Mucosa of stomach (tissue), 1 donor: ENCODE measurements around the gene FAM53A.

Experiments used
- H3K27me3 ChIP-seq: one replicate; pipeline ENCODE4 v1.7.0; 2013; ENCODE audit warnings: mild to moderate bottlenecking, low read length; ENCODE audit not compliant: control insufficient read depth, insufficient read depth
- H3K36me3 ChIP-seq: one replicate; pipeline ENCODE4 v1.7.0; 2013; ENCODE audit warnings: low read length; ENCODE audit not compliant: control insufficient read depth, insufficient read depth
- H3K4me1 ChIP-seq: one replicate; pipeline ENCODE4 v1.7.0; 2013; ENCODE audit warnings: mild to moderate bottlenecking, low read length; ENCODE audit not compliant: control insufficient read depth, insufficient read depth
- H3K4me3 ChIP-seq: one replicate; pipeline ENCODE4 v1.7.0; 2013; ENCODE audit warnings: low read length
- H3K9ac ChIP-seq: one replicate; pipeline ENCODE4 v1.7.0; 2013; ENCODE audit warnings: mild to moderate bottlenecking, low read length, moderate library complexity
- H3K9me3 ChIP-seq: one replicate; pipeline ENCODE4 v1.7.0; 2013; ENCODE audit warnings: mild to moderate bottlenecking, low read length, moderate library complexity; ENCODE audit not compliant: control insufficient read depth
- donor health status: Pancreatic carcinoma.

Gene FAM53A

DNA sequence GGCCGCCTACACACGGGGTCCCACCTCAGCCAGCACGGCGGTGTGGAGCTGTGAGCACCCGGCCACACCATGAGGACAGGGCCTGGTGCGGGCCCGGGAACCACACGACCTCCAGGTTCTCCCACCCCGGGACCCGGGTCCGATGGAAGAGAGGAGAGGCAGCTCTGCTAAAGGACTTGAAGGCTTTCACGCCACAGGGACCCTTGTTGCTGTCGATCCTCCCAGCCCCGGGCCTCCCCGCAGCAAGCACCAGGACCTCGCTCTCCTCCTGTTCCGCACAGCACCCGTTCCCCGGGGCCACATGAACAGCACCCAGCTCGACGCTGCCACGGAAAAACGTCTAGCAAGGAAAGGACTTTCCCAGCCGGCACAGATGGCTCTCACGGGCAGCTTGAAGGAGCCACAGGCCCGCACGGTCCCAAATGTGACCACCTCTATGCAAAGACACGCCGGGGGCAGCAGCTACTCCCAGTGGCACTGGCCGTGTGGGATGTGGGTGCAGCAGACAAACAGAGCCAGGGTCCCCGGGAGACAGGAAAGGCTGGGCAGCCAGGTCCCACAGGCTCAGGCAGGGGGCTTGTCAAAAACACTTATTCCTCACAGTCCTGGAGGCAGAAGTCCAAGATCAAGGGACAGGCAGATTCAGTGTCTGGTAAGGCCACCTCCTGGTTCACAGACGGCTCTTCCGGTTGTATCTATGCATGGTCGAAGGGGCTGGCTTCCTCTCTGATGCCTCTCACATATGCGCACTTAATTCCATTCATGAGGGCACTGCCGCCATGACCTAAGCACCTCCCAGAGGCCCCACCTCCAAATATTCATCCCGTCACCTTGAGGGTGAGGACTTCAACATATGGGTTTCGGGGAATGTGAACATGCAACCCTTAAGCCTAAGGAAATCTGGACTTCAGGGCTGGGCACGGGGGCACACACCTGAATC lies 24.7 kb downstream of the FAM53A start:
- no peak overlapping the region for H3K9ac ChIP-seq
- H3K4me3 ChIP-seq: no peak overlapping the region
- no peaks in the 10 kb centered on the region for H3K9me3 ChIP-seq

DNA sequence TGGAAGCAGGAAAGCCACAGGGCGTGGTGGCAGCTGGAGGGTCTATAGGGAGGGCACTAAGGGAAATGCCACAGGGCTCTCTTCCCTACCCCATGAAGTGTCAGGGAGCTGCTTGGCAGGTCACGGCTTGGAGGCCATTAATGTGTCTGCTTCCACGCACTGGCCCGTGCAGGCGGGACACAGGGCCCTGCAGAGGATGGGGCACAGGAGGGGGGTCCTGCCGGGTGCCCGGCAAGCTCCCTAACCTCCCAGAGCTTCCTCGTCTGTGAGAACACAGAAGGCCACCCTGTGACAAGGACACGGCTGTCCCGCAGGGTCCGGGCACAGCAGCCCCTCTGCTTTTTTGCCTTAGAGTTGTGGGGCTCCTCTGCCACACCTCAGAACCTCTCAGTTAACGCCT lies 25.5 kb downstream of the FAM53A start:
- no peaks in the 10 kb centered on the region for H3K27me3 ChIP-seq

More for the DNA sequence above, 24.7 kb downstream of the FAM53A start:
- H3K27me3 ChIP-seq: no peaks in the 10 kb centered on the region
- no peaks in the 10 kb centered on the region for H3K36me3 ChIP-seq
- H3K4me1 ChIP-seq: no peaks in the 10 kb centered on the region

DNA sequence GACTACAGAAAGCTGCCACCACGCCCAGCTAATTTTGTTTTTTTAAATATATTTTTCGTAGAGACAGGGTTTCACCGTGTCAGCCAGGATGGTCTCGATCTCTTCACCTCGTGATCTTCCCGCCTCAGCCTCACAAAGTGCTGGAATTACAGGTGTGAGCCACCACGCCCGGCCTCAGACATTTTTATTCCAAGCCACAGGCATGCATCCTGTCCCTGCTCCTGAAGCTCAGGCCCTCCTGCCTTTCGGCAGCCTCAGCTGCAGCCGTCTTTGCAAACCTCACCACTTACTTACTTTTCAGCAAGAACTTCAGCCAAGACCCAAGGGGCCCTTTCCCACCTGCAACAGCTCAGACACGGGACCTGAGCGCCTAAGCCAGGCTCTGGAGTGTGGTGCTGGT lies 26.0 kb downstream of the FAM53A start:
- no peak overlapping the region for H3K9ac ChIP-seq

More for the DNA sequence above, 25.5 kb downstream of the FAM53A start:
- Histone ChIP-seq H3K9ac (no peak overlapping the region), H3K36me3 (no peaks in the 10 kb centered on the region), H3K4me3 (no peak overlapping the region), H3K9me3 (no peaks in the 10 kb centered on the region), H3K4me1 (no peaks in the 10 kb centered on the region)

GRCh38 chr4:1656986-1657385 lies 27.1 kb downstream of the FAM53A start:
- Histone ChIP-seq H3K4me1 (no peaks in the 10 kb centered on the region), H3K9ac (no peak overlapping the region), H3K4me3 (no peak overlapping the region), H3K27me3 (no peaks in the 10 kb centered on the region), H3K9me3 (no peaks in the 10 kb centered on the region), H3K36me3 (no peaks in the 10 kb centered on the region)

More for the DNA sequence above, 26.0 kb downstream of the FAM53A start:
- H3K27me3 ChIP-seq: no peaks in the 10 kb centered on the region
- no peak overlapping the region for H3K4me3 ChIP-seq
- H3K36me3 ChIP-seq: no peaks in the 10 kb centered on the region
- no peaks in the 10 kb centered on the region for H3K4me1 ChIP-seq
- no peaks in the 10 kb centered on the region for H3K9me3 ChIP-seq

DNA sequence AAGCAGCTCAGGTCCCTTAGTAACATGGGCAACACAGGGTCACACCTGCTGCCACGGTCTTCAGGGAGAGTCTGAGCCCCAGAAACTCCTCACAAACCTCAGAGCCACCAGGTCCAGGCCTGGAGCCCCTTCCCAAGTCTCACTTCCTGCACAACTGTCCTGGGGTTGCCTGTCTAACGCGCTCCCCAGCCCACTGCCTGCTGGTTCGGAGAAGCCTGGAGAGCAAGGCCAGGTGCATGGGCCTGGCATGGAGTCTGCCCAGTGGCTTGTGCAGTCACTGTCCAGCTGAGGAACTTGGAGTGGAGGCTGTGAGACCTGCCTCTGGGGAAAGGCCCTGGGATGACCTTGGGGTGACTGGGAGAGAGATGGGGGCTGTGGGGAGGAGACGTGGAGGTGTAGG lies 28.0 kb downstream of the FAM53A start:
- H3K4me1 ChIP-seq: no peaks in the 10 kb centered on the region
- no peaks in the 10 kb centered on the region for H3K9me3 ChIP-seq
- H3K36me3 ChIP-seq: no peaks in the 10 kb centered on the region
- no peak overlapping the region for H3K9ac ChIP-seq
- no peaks in the 10 kb centered on the region for H3K27me3 ChIP-seq
- no peak overlapping the region for H3K4me3 ChIP-seq

- Histone ChIP-seq H3K4me3 (no peak overlapping the region), H3K36me3 (no peaks in the 10 kb centered on the region)
Measured at GRCh38 chr4:1655676-1656075, 28.4 kb downstream of the FAM53A start.

GRCh38 chr4:1655081-1655480 lies 29.0 kb downstream of the FAM53A start:
- Histone ChIP-seq H3K36me3 (no peaks in the 10 kb centered on the region), H3K9ac (no peak overlapping the region), H3K9me3 (no peaks in the 10 kb centered on the region), H3K27me3 (no peaks in the 10 kb centered on the region), H3K4me3 (no peak overlapping the region), H3K4me1 (no peaks in the 10 kb centered on the region)

More at GRCh38 chr4:1655676-1656075, 28.4 kb downstream of the FAM53A start:
- Histone ChIP-seq H3K9me3 (no peaks in the 10 kb centered on the region), H3K9ac (no peak overlapping the region), H3K4me1 (no peaks in the 10 kb centered on the region), H3K27me3 (no peaks in the 10 kb centered on the region)

DNA sequence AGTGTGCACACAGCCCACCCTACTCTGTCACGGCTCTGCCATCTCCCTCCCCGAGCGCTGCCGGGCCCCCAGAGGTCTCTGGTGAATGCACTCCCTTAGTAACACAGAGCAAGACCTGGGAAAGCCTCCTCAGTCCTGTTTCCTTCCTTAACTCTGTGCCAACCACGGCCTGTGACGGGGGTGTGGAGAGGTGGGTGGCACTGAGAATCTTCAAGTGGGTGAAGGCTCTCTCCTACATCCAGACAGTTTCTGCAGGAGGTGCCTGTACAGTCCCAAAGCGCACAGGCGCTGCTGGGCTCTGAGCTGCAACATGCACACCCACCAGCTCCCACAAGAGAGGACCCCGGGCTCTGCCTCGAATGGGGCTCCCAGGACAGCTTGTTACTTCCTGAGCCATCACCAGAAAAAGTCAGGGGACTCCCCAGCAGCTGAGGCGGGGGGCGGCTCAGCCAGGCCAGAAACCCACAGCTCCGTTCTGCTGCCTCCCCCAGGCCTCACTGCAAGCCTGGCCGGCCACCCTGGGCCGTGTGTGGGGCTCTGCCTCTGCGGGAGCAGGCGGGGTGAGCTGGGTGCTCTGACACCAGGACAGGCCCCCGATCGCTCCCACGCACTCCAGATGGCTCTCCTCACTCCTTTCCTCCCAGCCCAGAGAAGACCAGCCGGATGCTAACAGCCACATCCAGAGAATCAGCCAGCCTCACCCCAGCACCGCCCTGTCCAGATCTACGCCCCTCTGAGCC lies 29.7 kb downstream of the FAM53A start:
- Histone ChIP-seq H3K9ac (no peak overlapping the region), H3K36me3 (no peaks in the 10 kb centered on the region), H3K4me3 (no peak overlapping the region), H3K9me3 (no peaks in the 10 kb centered on the region), H3K4me1 (no peaks in the 10 kb centered on the region), H3K27me3 (no peaks in the 10 kb centered on the region)

GRCh38 chr4:1653776-1654175 lies 30.3 kb downstream of the FAM53A start:
- Histone ChIP-seq H3K4me1 (no peaks in the 10 kb centered on the region), H3K4me3 (no peak overlapping the region), H3K9ac (no peak overlapping the region), H3K9me3 (no peaks in the 10 kb centered on the region), H3K36me3 (no peaks in the 10 kb centered on the region), H3K27me3 (no peaks in the 10 kb centered on the region)

DNA sequence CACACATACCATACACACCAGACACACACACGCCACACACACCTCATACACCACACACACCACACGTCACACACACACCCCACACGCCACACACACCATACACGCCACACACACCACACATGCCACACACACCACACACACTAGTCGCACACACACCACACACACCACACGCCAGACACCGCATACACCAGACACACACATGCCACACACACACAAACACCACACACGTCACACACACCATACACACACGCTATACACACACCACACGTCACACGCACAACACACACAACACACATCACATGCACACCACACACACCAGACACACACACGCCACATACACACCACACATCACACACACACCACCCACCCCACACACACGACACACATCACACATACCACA lies 32.0 kb downstream of the FAM53A start:
- H3K36me3 ChIP-seq: no peaks in the 10 kb centered on the region
- no peak overlapping the region for H3K9ac ChIP-seq

GRCh38 chr4:1651609-1652008 lies 32.5 kb downstream of the FAM53A start:
- H3K4me3 ChIP-seq: no peak overlapping the region
- H3K9me3 ChIP-seq: no peaks in the 10 kb centered on the region
- H3K9ac ChIP-seq: no peak overlapping the region
- H3K4me1 ChIP-seq: no peaks in the 10 kb centered on the region
- no peaks in the 10 kb centered on the region for H3K27me3 ChIP-seq
- no peaks in the 10 kb centered on the region for H3K36me3 ChIP-seq

More for the DNA sequence above, 32.0 kb downstream of the FAM53A start:
- Histone ChIP-seq H3K27me3 (no peaks in the 10 kb centered on the region), H3K4me1 (no peaks in the 10 kb centered on the region), H3K9me3 (no peaks in the 10 kb centered on the region), H3K4me3 (no peak overlapping the region)

DNA sequence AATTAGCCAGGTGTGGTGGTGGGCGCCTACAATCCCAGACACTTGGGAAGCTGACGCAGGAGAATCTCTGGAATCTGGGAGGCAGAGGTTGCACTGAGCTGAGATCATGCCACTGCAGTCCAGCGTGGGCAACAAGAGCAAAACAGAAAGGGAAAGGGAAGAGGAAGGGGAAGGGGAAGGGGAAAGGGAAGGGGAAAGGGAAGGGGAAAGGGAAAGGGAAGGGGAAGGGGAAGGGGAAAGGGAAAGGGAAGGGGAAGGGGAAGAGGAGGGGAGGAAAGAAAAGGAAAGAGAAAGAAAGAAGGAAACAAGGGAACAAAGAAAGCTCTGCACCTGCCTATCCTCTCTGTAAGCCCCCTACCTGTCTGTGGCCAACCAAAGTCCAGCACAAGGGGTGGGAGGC lies 35.2 kb downstream of the FAM53A start:
- Histone ChIP-seq H3K4me3 (no peak overlapping the region), H3K9ac (no peak overlapping the region), H3K9me3 (no peaks in the 10 kb centered on the region), H3K4me1 (no peaks in the 10 kb centered on the region), H3K27me3 (no peaks in the 10 kb centered on the region), H3K36me3 (no peaks in the 10 kb centered on the region)
